HCT116 (cell line): Measurements from ENCODE around the gene CD248. TPM values are rescaled to one million over a fixed set of nuclear protein-coding genes. Genes with fewer than 3 reads are reported as not detected.

Experiments used
- ATAC-seq: fragments of 200-7000 bp; cut with Tn5 transposase; 2 replicates; pipeline ENCODE4 v1.9.1; 2020; ENCODE audit warnings: mild to moderate bottlenecking, moderate library complexity
- BruUV-seq: library from RNA; stranded (reverse); fragments of 400-500 nt; replicated peaks from 2 replicates; lab custom pipeline; 2021; lab: Mats Ljungman, UMichigan
- CTCF ChIA-PET: fragments of 300-600 bp; sonication (Branson Sonifier 250); formaldehyde crosslinking; loops from one replicate; lab custom pipeline; 2021; ENCODE audit warnings: antibody characterized with exemption; lab: Charles Lee
- POLR2A ChIA-PET: fragments of 300-600, 350-600 bp; sonication (Branson Sonifier 250); formaldehyde crosslinking; loops from one replicate; lab custom pipeline; 2021; ENCODE audit warnings: antibody characterized with exemption; lab: Charles Lee
- RAD21 ChIA-PET, 2 experiments: fragments of 300-600 bp; sonication (Branson Sonifier 250); formaldehyde crosslinking; loops; one replicate each; lab custom pipeline; 2023; ENCODE audit warnings: low total read pairs in 2 of 2; ENCODE audit not compliant: uncharacterized antibody in 2 of 2, unreplicated experiment in 2 of 2, low non-redundant PET in 1 of 2; lab: Charles Lee
- DNase-seq: peaks from one replicate; pipeline ENCODE4 v3.0.0-alpha.2; 2010; ENCODE audit warnings: low read depth, low spot score
- H2AFZ ChIP-seq: fragments of 200-600 bp; shearing (Covaris generic), sonication (generic); 2 replicates; pipeline ENCODE4 v1.6.1; 2017; ENCODE audit warnings: low read depth, mixed run types, mixed read lengths, antibody characterized with exemption, low read length; ENCODE audit not compliant: poor library complexity, severe bottlenecking
- H3K27ac ChIP-seq: 2 replicates; pipeline ENCODE4 v1.5.1; 2012; ENCODE audit warnings: low read depth, low read length
- H3K27me3 ChIP-seq: fragments of 200-600 bp; sonication (generic); 2 replicates; pipeline ENCODE4 v1.6.1; 2016; ENCODE audit warnings: mixed run types, low read length, mixed read lengths; ENCODE audit not compliant: insufficient read depth
- H3K36me3 ChIP-seq, 2 experiments: fragments of 200-500 bp in 1 of 2; fragments of 200-600 bp in 1 of 2; sonication (Bioruptor generic) in 1 of 2; sonication (generic) in 1 of 2; 2 replicates each; pipeline versions ENCODE4 v1.5.1 to v1.6.1; 2014 to 2016; ENCODE audit warnings: low read length in 2 of 2, inconsistent platforms in 1 of 2, mixed read lengths in 1 of 2, mixed run types in 1 of 2; ENCODE audit not compliant: insufficient read depth in 2 of 2, control insufficient read depth in 1 of 2
- H3K4me1 ChIP-seq, 2 experiments: fragments of 200-600 bp in 1 of 2; sonication (generic) in 1 of 2; 2 replicates each; pipeline versions ENCODE4 v1.5.1 to v1.6.1; 2012 to 2017; ENCODE audit warnings: low read length in 2 of 2, inconsistent platforms in 1 of 2, mild to moderate bottlenecking in 1 of 2, mixed read lengths in 1 of 2, mixed run types in 1 of 2, moderate library complexity in 1 of 2; ENCODE audit not compliant: insufficient read depth in 2 of 2, control insufficient read depth in 1 of 2
- H3K4me2 ChIP-seq: fragments of 200-600 bp; sonication (generic); 2 replicates; pipeline ENCODE4 v1.6.1; 2017; ENCODE audit warnings: mixed run types, low read length, mixed read lengths
- H3K4me3 ChIP-seq, 2 experiments: fragments of 200-600 bp in 1 of 2; sonication (generic) in 1 of 2; replicated peaks in 1 of 2; 2 replicates each; pipeline ENCODE4 v1.5.1; 2011 to 2016; ENCODE audit warnings: low read length in 2 of 2, control low read depth in 1 of 2, low read depth in 1 of 2, mild to moderate bottlenecking in 1 of 2, mixed read lengths in 1 of 2, mixed run types in 1 of 2
- H3K79me2 ChIP-seq: fragments of 200-600 bp; sonication (generic); 2 replicates; pipeline ENCODE4 v1.6.1; 2017; ENCODE audit warnings: mild to moderate bottlenecking, mixed run types, low read length, moderate library complexity, mixed read lengths; ENCODE audit not compliant: insufficient read depth
- H3K9ac ChIP-seq: fragments of 200-600 bp; sonication (generic); 2 replicates; pipeline ENCODE4 v1.6.1; 2016; ENCODE audit warnings: low read length, mixed read lengths
- H3K9me2 ChIP-seq: fragments of 200-600 bp; sonication (generic), shearing (Covaris generic); 2 replicates; pipeline ENCODE4 v1.6.1; 2017; ENCODE audit warnings: mixed run types, mild to moderate bottlenecking, moderate library complexity; ENCODE audit not compliant: insufficient read depth
- H3K9me3 ChIP-seq, 2 experiments: fragments of 200-500 bp in 1 of 2; fragments of 200-600 bp in 1 of 2; sonication (Bioruptor generic) in 1 of 2; sonication (generic) in 1 of 2; 2 replicates each; pipeline ENCODE4 v1.6.1; 2014 to 2017; ENCODE audit warnings: low read length in 2 of 2, mixed read lengths in 2 of 2, inconsistent platforms in 1 of 2, low read depth in 1 of 2, mild to moderate bottlenecking in 1 of 2, mixed run types in 1 of 2, moderate library complexity in 1 of 2; ENCODE audit not compliant: control insufficient read depth in 1 of 2, insufficient read depth in 1 of 2
- H4K20me1 ChIP-seq: fragments of 200-600 bp; sonication (generic), shearing (Covaris generic); 2 replicates; pipeline ENCODE4 v1.6.1; 2017; ENCODE audit warnings: mixed run types, mild to moderate bottlenecking, moderate library complexity; ENCODE audit not compliant: insufficient read depth
- ATF3 ChIP-seq: IDR thresholded peaks from 2 replicates; pipeline ENCODE4 v1.6.1; 2012
- CEBPB ChIP-seq: IDR thresholded peaks from 2 replicates; pipeline ENCODE4 v1.6.1; 2012; ENCODE audit warnings: low read depth
- CTCF ChIP-seq, 3 experiments: fragments of 200-600 bp in 1 of 3; sonication (generic) in 1 of 3; IDR thresholded peaks in 2 of 3; conservative IDR thresholded peaks in 1 of 3; 2 replicates each; pipeline ENCODE4 v1.5.1; 2012 to 2017; ENCODE audit warnings: low read depth in 2 of 3, low read length in 2 of 3, antibody characterized with exemption in 1 of 3, borderline replicate concordance in 1 of 3, control low read depth in 1 of 3, mild to moderate bottlenecking in 1 of 3, mixed read lengths in 1 of 3, mixed run types in 1 of 3, moderate library complexity in 1 of 3; ENCODE audit not compliant: insufficient read depth in 1 of 3
- EGR1 ChIP-seq: IDR thresholded peaks from 2 replicates; pipeline ENCODE4 v1.6.1; 2012; ENCODE audit warnings: low read depth
- EZH2 ChIP-seq: fragments of 200-600 bp; sonication (generic); IDR thresholded peaks from 2 replicates; pipeline ENCODE4 v1.6.1; 2017; ENCODE audit warnings: antibody characterized with exemption, mixed run types
- JUND ChIP-seq: IDR thresholded peaks from 2 replicates; pipeline ENCODE4 v1.6.1; 2012
- POLR2AphosphoS5 ChIP-seq: IDR thresholded peaks from 2 replicates; pipeline ENCODE4 v1.6.1; 2011; ENCODE audit warnings: mild to moderate bottlenecking, low read depth, low read length, moderate library complexity
- SIN3A ChIP-seq: IDR thresholded peaks from 2 replicates; pipeline ENCODE4 v1.6.1; 2012; ENCODE audit warnings: low read depth
- SRF ChIP-seq: IDR thresholded peaks from 2 replicates; pipeline ENCODE4 v1.6.1; 2012; ENCODE audit warnings: low read depth
- TCF7L2 ChIP-seq: IDR thresholded peaks from 2 replicates; pipeline ENCODE4 v1.7.0; 2011; ENCODE audit warnings: borderline replicate concordance, inconsistent platforms; ENCODE audit not compliant: insufficient read depth, insufficient read length; ENCODE audit errors: extremely low read depth
- YY1 ChIP-seq: IDR thresholded peaks from 2 replicates; pipeline ENCODE4 v1.6.1; 2011; ENCODE audit warnings: low read length, low read depth, moderate library complexity, mild to moderate bottlenecking; ENCODE audit not compliant: insufficient replicate concordance; ENCODE audit errors: extremely low read depth
- ZFX ChIP-seq: fragments of 450-650 bp; IDR thresholded peaks from 2 replicates; pipeline ENCODE4 v1.6.1; 2017
- intact Hi-C: fragments of 100-400 bp; cut with micrococcal nuclease; formaldehyde crosslinking; loops from 2 replicates; pipeline ENCODE4 v1.10.0; 2022
- total RNA-seq: library from RNA; stranded (reverse); gene quantifications from one replicate; pipeline ENCODE4 v1.2.1, GENCODE V29; 2021; ENCODE audit not compliant: unreplicated experiment

Gene CD248
- total RNA-seq, 1 experiment from 2014 or later: 0.32 TPM

DNA sequence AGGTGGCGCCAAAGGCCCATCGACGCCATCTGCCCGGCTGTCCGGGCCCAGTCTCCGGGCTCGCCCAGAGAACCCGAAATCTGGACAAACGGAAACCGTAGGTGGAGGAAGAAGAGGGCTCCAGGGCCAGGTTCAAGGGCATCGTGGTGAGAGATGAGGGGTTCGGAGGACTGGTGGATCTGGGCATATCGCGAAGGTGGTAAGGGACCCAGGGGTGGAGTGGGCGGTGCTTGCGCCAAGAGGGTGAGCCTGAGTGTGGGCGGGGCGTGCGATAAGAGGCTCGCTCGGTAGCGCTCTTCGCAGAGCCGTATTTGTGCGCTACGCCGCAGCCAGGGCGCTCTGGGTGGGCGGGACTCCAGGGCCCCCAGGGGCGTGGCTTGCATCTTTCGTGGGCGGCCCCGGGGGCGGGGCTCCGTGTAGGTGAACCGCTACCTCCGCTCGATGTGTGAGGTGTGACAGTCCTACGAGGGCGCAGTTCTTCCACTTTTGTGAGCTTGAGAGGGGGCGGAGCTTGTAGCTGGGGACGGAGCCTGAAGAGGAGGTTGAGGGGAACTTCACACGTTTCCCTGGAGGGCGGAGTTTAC lies 4.8 kb downstream of the CD248 start (continued):
- TF ChIP-seq CTCF (IDR thresholded peaks at IDR 0.05 in 2 of 3, conservative IDR thresholded peaks at IDR 0.05 in 1 of 3; ENCODE audit: borderline replicate concordance in 1 of 3, insufficient read depth in 1 of 3, low read depth in 2 of 3, low read length in 2 of 3) (peak; percentile 77 to 97 (median 94); a peak in 5 of 6 replicates), CEBPB (no peak), JUND (no peak), EZH2 (no peak), EGR1 (peak; percentile 90), SIN3A (no peak)
- TF ChIP-seq, all 23 proteins: peak for 6

GRCh38 chr11:66311470-66311964 lies 5.3 kb downstream of the CD248 start:
- ChIA-PET POLR2A (interaction anchor here (0.7 to 3.0 kb wide), 7 partner anchors 10 to 366 kb away, joined by 3 to 18 read pairs (median 7); partner anchors contain the start of genes BRMS1, RBM4B, RIN1 and YIF1A), CTCF (interaction anchor here (0.6 to 3.4 kb wide), 22 partner anchors 9 to 367 kb away, joined by 3 to 121 read pairs (median 10); partner anchors contain the start of genes BRMS1, MRPL11, RBM4B and RIN1), RAD21 (interaction anchor here (1.8 to 2.9 kb wide), 3 partner anchors 24 to 75 kb away, joined by 6 to 17 read pairs (median 12); partner anchors contain the start of gene RIN1 (in 2 of the 2))
- Histone ChIP-seq H4K20me1 (no peaks in the 10 kb centered on the region), H3K27ac (peak overlapping the region; percentile 72), H3K79me2 (no peaks in the 10 kb centered on the region), H3K36me3 (no peaks in the 10 kb centered on the region), H3K4me1 (peaks cover 16 to 37% of the 10 kb centered on the region in 2 experiments), H2AFZ (peak overlapping the region; percentile 74), H3K4me3 (peak overlapping the region; percentile 41 to 57), H3K9me3 (no peaks in the 10 kb centered on the region), H3K9ac (peak overlapping the region; percentile 71), H3K4me2 (peak overlapping the region; percentile 99), H3K9me2 (no peaks in the 10 kb centered on the region), H3K27me3 (no peaks in the 10 kb centered on the region)
- DNase-seq (no peak), ATAC-seq (peak; percentile 57)
- intact Hi-C loops: loop anchor here (1.0 to 5.0 kb wide), 3 partner anchors 61 to 119 kb away; partner anchors contain the start of gene SLC29A2
- TSS peak; percentile 73 for BruUV-seq
- no peak for TF ChIP-seq JUND
- TF ChIP-seq CTCF (IDR thresholded peaks at IDR 0.05 in 2 of 3, conservative IDR thresholded peaks at IDR 0.05 in 1 of 3; ENCODE audit: borderline replicate concordance in 1 of 3, insufficient read depth in 1 of 3, low read depth in 2 of 3, low read length in 2 of 3): no peak; a peak in 1 of 6 replicates
- no peak for TF ChIP-seq TCF7L2
- no peak for TF ChIP-seq CEBPB
- no peak for TF ChIP-seq YY1
- no peak for TF ChIP-seq POLR2AphosphoS5
- TF ChIP-seq SRF: no peak
- TF ChIP-seq ATF3: no peak
- TF ChIP-seq ZFX: no peak
